Activated naive CD4-positive, alpha-beta T cell treated with anti-CD3 and anti-CD28 coated beads, Interleukin-2, amount 50 U/mL, for 72 hours (primary cell): ENCODE measurements around the gene KRT71. TPM values are rescaled to one million over a fixed set of nuclear protein-coding genes. Genes with fewer than 3 reads are reported as not detected.

ENCODE experiments used
- ATAC-seq, 2 donors: fragments of 150-1000 bp; cut with Tn5 transposase; 2 replicates each; pipeline ENCODE4 v1.10.0; 2021; ENCODE audit warnings: mild to moderate bottlenecking in 2 of 2, moderate library complexity in 2 of 2
- DNase-seq, 2 donors: peaks; one replicate each; pipeline ENCODE4 v3.0.0; 2021 to 2022; ENCODE audit warnings: low spot score in 2 of 2
- H3K27ac Mint-ChIP-seq, 2 donors: one replicate each; pipeline ENCODE4 v1.8.0; 2022; ENCODE audit warnings: mild to moderate bottlenecking in 2 of 2, mixed read lengths in 2 of 2
- H3K36me3 Mint-ChIP-seq, 2 donors: one replicate each; pipeline ENCODE4 v1.8.0; 2022; ENCODE audit warnings: mixed read lengths in 2 of 2
- H3K9me3 Mint-ChIP-seq, 2 donors: one replicate each; pipeline ENCODE4 v1.8.0; 2022; ENCODE audit warnings: mixed read lengths in 2 of 2
- total RNA-seq, 2 donors: library from RNA; stranded (reverse); gene quantifications; one replicate each; pipeline ENCODE4 v1.2.3, GENCODE V29; 2022

KRT71 gene
- total RNA-seq, 2 donors from 2014 or later = not detected

DNA sequence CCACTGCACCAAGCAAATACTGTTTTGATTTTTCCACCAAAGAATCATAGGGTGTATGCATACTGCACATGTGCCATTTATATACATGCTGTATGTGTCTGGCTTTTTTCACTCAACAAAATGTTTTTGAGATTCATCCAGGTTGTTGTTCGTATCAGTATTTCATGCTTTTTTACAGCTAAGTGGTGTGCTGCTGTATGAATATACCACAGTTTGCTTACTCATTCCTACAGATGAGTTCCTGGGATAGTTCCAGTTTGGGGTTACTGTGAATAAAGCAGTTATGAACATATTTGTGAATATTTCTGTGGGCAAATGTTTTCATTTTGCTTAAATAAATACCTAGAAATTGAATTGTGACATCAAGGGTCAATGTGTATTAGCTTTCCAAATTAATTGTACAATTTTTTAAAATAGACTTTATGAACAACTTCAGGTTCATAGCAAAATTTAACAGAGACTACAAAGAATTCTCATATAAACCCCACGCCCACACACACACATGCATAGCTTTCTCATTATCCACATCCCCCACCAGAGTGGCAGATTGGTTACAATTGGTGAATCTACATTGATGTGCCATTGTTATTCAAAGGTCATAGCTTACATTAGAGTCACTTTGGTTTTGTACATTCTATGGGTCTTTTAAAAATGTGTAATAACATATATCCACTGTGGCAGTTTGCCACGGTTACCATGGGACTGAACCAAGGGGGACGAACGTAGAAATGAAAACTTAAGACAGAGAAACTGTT is 53.0 kb downstream of the KRT71 start:
- no peak for DNase-seq
- no peaks in the 10 kb centered on the region for H3K36me3 Mint-ChIP-seq
- H3K27ac Mint-ChIP-seq = no peak overlapping the region
- no peak for ATAC-seq
- no peaks in the 10 kb centered on the region for H3K9me3 Mint-ChIP-seq

GRCh38 chr12:52498946-52499345 is 54.0 kb downstream of the KRT71 start:
- no peak for ATAC-seq
- Mint-ChIP-seq H3K9me3 (no peaks in the 10 kb centered on the region), H3K27ac (no peak overlapping the region), H3K36me3 (no peaks in the 10 kb centered on the region)
- no peak for DNase-seq

DNA sequence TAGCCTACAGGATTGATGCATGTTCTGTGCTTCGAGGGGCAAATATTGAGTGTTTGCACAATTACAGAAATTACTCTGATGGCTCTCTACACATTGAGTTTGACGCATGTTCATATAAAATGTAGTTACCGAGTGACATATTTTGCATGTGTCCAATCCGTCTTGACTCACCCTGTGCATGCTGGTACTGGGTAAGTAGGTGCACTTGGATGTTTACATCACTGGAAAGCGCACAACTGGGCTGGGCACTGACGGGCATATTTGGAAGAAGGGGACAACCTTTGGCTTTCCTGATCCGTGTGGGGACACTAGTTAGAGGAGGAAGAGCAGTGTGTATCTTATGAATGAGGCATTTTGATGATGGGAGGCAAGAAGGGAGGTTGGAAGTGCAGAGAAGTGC is 55.0 kb downstream of the KRT71 start:
- DNase-seq (no peak), ATAC-seq (no peak)
- no peaks in the 10 kb centered on the region for H3K9me3 Mint-ChIP-seq
- H3K27ac Mint-ChIP-seq = no peak overlapping the region
- no peaks in the 10 kb centered on the region for H3K36me3 Mint-ChIP-seq

- Mint-ChIP-seq H3K9me3 (no peaks in the 10 kb centered on the region), H3K36me3 (no peaks in the 10 kb centered on the region), H3K27ac (peak overlapping the region in 1 of 2 donors; percentile 72)
- DNase-seq (no peak), ATAC-seq (no peak)
Observed at GRCh38 chr12:52496590-52497071, 56.3 kb downstream of the KRT71 start.

DNA sequence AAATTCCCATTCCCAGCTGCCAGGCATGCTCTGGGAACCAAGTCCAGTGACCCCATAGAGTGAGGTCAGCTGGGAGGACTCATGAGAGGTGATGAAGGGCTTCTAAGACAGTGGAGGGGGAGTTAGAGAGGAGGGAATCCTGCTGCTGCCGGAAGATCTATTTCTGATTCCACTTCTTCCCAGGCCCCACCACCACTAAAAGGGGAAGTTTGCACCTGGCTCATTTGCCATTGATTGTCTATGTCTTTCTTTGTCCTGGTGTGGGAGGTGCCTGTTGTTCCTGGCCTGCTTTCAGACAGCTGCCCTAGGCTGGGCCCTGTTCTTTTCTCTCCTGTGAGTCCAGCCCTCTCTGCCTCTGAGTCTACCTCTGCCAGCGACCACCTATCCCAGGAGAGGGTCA is 56.9 kb downstream of the KRT71 start:
- ATAC-seq = no peak
- no peaks in the 10 kb centered on the region for H3K9me3 Mint-ChIP-seq
- H3K36me3 Mint-ChIP-seq = no peaks in the 10 kb centered on the region
- DNase-seq = no peak
- peak overlapping the region in 1 of 2 donors; percentile 72 for H3K27ac Mint-ChIP-seq

DNA sequence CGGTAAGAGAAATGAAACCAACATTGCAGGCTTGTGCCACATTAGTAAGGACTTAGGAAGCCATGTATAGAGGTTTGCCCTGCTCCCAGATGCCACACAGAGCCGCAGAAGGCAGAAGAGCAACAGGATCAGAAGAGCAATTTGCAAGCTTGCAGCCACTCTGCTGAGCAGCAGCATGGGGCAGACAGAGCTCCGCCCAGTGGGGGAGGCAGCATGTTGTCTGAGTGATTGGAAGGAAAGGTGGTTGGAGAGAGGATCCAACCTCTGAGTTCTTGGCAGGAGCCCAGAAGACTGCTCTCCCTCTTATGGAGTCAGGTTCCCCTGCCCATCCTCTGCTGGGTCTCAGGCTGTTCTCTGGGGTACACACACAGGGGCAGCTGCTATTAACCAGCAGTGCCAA is 57.6 kb downstream of the KRT71 start:
- ATAC-seq (no peak), DNase-seq (no peak)
- no peak overlapping the region for H3K27ac Mint-ChIP-seq
- no peaks in the 10 kb centered on the region for H3K9me3 Mint-ChIP-seq
- no peaks in the 10 kb centered on the region for H3K36me3 Mint-ChIP-seq

DNA sequence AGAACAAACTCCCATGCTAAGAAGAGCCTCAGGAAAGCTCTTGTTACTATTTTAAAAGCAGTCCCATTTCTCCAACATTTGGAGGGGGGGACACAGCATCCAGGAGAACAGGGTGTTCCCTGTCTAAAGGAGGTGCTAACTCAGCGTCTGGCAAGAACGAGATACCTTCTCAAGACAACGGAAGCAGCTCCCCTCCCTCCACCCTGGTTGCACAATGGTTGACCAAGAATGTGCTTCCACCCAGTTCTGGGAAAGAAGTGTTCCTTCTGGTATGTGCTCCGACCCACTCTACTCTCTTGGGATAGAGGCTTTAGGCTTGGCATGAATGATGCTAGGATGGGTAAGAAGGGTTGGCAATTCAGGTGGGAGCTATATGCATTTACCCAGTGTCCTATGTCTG is 58.4 kb downstream of the KRT71 start:
- H3K27ac Mint-ChIP-seq = no peak overlapping the region
- DNase-seq (no peak), ATAC-seq (no peak)
- no peaks in the 10 kb centered on the region for H3K9me3 Mint-ChIP-seq
- no peaks in the 10 kb centered on the region for H3K36me3 Mint-ChIP-seq

GRCh38 chr12:52494100-52494499 is 58.8 kb downstream of the KRT71 start:
- no peaks in the 10 kb centered on the region for H3K36me3 Mint-ChIP-seq

More at GRCh38 chr12:52494100-52494499, 58.8 kb downstream of the KRT71 start:
- no peak overlapping the region for H3K27ac Mint-ChIP-seq
- ATAC-seq (no peak), DNase-seq (no peak)
- no peaks in the 10 kb centered on the region for H3K9me3 Mint-ChIP-seq

Other genes starting within 250 kb of the KRT71 start
- not detected for gene KRT83, start 231.7 kb downstream of the KRT71 start, total RNA-seq
- not detected for gene KRT85, start 185.7 kb downstream of the KRT71 start, total RNA-seq
- not detected for gene KRT84, start 167.5 kb downstream of the KRT71 start, total RNA-seq
- gene KRT82, start 146.8 kb downstream of the KRT71 start, total RNA-seq = not detected
- gene KRT75, start 118.8 kb downstream of the KRT71 start, total RNA-seq = not detected
- not detected for gene KRT6B, start 101.0 kb downstream of the KRT71 start, total RNA-seq
- gene KRT6C, start 79.3 kb downstream of the KRT71 start, total RNA-seq = not detected
- gene KRT6A, start 59.9 kb downstream of the KRT71 start, total RNA-seq = not detected
- not detected for gene KRT5, start 32.8 kb downstream of the KRT71 start, total RNA-seq
- gene KRT74, start 20.7 kb upstream of the KRT71 start, total RNA-seq = not detected
- gene KRT72, start 48.3 kb upstream of the KRT71 start, total RNA-seq = 1 to 10 TPM; 1.4 to 7.7 TPM
- 1 to 10 TPM in 1 of 2 donors, under 1 TPM in 1; 0.98 to 4.9 TPM for gene KRT73, start 65.4 kb upstream of the KRT71 start, total RNA-seq
- not detected for gene KRT2, start 99.1 kb upstream of the KRT71 start, total RNA-seq
- gene KRT1, start 127.3 kb upstream of the KRT71 start, total RNA-seq = not detected
- gene KRT77, start 150.4 kb upstream of the KRT71 start, total RNA-seq = not detected
- not detected for gene KRT76, start 224.2 kb upstream of the KRT71 start, total RNA-seq
- under 1 TPM in 1 of 2 donors, not detected in 1; 0.09 TPM for gene KRT3, start 243.0 kb upstream of the KRT71 start, total RNA-seq